Raji (cell line): ENCODE measurements around the gene TTLL11.

ENCODE experiments used
- POLR2A ChIP-seq: IDR thresholded peaks from 2 replicates; pipeline ENCODE4 v1.6.1; 2011; ENCODE audit warnings: low read depth, low read length, control low read depth; ENCODE audit not compliant: insufficient read depth

Gene TTLL11

DNA sequence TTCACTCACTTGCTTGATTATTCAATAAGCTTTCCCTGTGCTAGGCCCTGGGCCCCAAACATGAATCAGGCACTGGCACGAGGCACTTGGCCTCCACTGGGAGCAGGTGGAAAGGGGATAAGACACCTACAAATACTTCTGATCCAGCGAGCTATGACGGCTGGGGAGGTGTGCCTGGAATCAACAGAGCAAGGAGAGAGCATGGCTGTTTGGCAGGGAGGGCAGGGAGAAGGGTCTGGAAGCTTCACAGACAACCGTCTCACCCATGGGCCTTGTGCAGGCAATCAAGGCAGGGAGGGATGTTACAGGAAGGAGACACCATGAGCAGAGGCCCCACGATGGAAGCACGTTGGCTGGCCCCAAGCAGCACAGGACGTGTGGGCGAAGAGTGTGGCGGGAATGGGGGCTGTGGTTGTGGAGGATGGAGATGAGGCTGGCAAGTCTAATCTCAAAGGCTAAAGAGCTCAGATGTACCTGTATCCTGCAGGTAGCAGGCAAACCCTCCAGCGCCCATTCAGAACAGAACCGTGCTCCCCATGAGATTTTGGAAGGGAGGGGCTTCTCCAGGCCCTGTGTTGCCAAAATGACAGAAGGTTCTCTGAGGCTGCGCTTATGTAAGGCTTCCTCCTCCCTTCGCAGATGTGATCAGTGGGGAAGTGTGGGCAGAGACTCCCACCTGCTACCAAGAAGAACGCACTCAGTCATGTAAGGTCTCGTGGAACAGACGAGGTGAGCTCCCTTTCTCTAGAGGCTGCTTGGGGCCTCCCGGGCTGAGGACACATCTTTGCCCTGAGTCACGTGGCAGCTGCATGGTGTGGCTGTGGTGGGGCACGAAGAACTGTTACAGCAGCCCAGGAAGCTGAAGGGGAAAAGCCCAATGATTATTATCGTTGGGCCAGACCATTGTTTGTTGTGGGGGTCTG, 252.0 kb downstream of the TTLL11 start:
- no peak for TF ChIP-seq POLR2A

DNA sequence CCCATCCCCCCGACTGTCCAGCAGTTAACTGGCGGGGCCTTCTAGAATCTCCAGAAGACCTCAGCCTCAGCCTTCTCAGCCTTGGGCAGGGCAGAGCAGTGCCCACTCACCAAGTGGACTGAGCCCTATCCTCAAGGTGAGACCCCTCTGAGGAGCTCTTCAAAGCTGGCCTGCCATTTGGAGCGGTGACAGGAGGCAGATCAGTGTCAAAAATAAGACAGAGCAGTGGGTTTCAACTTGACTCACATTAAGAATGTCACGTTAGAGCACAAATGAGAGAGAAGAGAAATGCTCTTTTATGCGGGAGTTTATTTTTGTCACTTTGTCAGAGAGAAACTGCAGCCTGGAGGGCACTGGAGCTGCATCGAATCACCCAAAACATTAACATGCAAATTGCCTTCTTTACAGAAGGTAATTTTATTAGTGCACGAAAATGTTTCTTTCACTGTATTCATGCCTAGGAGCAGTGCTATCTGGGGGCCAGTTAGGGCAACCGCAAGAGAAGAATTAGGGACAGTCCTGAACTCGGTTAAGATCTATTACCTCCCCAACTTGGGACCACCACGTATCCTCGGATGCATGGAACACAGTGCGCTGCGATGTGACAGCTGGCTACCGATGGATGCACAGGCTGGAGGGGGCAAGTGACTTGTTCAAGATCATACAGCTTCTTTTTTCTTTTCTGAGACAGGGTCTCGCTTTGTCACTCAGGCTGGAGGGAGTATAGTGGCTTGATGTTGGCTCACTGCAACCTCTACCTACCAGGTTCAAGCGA, 253.2 kb downstream of the TTLL11 start:
- TF ChIP-seq POLR2A: no peak

DNA sequence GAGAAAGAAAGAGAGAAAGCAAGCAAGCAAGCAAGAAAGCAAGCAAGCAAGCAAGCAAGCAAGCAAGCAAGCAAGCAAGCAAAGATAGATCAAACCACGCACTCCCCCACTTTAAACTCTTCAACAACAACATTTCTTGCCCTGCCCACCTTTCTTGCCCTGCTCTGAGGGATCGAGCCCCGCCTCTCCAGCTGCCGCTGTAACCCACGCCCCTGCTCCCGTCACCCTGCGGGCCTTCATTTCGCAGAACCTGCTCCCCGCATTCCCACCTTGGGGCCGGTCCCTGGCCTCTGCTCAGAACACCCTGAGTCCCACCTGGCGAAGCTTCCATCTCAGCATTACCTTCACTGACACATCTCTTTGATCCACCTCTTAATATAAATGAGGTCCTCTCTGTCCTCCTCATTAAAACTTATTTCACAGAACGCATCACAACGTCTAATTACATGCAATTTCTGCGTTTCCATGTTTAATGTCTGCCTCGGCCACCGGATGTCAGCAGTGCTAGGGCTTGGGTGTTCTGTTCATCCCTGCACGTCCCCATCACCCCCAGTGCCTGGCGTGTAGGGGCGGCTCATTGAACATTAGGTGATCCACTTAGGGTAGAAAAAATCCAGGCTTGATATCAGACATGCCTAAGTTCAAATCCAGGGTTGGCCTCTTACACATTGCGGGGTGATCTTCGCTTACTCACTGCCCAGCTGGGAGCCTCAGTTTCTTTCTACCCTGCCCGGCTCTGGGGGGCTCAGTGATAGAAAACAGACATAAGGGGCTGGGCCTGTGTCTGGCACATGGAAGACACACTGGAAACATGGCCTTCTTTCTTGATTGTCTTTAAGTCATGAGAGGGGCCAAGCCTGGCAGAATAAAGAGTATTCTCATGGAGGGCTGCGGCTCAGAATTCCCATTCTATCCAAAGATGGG, 254.1 kb downstream of the TTLL11 start:
- TF ChIP-seq POLR2A: no peak

DNA sequence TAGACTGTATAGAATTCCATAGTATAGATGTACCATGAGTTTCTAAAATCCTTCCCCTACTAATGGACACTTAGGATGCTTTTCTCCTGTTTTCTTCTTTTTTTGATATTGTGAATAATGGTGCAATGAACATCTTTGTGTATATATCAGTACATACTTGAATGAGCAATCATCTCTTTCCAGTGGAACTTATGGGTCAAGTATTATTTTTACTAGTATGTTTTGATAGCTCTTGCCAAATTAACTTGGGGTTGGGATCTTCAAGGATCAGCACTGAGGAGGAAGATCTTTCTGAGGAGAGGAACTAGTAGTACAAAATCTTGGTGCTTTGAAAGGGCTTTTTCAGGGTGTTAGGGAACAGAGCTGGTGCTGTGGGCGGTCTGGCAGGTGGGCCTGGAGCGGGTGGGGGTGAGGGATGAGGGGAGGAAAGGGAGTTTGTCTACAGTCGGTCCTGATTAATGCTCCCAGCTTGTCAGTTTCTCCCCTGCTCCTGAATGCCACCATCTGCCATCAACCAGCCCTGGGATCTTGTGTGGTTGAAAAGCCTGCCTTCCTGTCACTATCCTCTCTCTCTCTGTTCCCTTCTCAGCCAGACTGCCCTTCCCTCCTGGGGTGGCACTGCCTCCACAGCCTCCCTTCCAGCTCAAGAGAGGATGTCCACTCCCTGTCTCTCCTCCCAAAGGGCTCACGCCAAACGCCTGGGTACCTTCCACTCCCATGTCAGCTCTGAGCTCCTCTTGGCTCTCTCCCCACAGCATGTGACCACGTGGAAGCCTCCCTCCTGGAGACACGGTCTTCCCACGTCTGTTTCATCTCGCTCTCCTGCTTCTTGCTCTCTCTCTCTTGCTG, 255.8 kb downstream of the TTLL11 start:
- TF ChIP-seq POLR2A: no peak

DNA sequence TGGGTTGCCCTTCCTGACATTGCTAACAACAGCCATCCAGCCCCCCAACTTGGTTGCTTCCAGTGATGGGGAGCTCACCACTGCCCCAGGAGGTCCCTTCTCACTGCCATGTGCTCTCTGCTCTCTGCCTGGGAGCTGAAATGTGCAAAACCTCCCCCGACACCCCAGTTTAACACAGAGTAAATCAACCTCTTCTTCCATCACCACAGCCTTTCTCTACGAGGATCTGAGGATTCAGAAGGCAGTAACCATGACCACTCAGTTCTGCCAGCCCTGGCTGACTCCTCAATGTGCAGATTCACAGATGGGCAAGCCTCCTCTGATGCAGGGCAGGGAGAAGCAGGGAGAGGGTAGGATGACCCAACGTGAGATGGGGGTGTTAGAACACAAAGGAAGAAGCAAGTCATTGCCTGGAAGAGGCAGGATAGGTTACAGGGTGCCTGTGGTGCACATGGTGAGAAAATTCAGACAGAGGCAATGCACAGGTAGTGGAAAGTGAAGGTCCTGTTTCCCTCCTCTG, 256.7 kb downstream of the TTLL11 start:
- no peak for TF ChIP-seq POLR2A

DNA sequence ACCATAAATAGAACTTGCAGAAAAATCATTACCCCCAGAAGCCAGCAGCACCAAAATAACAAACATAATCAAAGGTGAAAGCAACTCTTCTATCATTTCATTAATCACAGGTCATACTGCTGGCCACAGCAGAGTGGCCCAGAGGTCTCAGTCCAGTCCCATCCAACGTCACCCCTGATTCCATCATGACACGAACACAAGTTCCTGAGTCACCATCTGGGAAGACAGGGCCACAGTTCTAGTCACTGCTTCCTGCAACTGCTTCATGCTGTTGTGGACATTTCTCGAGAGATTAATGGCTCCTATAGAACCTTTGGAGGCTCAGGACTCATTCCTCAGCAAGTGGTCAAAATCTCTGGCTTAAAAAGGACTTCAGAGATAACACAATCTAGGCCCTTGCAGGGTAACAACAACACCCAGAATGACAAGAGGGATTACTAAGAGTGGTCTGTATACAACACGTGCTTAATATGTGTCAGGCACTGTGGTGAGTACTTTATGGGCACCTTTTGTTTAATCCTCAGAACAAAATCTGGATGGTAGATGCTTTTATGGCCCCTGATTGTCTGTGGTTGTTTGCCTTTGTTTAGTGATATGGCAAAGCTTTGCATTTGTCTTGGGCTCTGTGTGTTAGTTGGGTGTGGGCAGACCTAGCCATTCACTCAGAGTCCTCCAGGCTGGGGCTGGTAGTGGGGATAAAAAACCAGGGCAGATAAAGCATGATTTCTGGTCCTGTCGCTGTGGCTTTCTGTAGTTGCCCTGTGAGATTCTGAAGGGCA, 257.3 kb downstream of the TTLL11 start:
- TF ChIP-seq POLR2A: no peak

DNA sequence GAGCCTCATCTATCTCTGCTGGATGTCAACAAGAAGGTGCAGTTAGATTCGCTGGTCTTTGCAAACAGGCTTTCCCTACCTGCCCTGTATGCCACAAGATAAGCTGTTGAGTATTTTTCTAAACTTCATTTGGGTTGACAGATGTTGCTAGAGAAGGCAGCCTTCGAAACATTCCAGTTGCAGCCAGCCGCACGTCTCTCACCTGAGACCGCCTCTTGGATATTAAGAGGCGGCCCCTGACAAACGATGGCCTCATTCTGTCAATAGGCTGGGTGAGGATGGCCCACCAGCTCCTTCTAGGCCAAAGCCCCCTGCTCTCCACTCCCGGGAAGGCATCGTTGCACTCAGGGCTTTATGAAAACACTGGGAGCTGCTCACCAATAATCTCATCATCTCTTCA, 260.0 kb downstream of the TTLL11 start:
- no peak for TF ChIP-seq POLR2A

DNA sequence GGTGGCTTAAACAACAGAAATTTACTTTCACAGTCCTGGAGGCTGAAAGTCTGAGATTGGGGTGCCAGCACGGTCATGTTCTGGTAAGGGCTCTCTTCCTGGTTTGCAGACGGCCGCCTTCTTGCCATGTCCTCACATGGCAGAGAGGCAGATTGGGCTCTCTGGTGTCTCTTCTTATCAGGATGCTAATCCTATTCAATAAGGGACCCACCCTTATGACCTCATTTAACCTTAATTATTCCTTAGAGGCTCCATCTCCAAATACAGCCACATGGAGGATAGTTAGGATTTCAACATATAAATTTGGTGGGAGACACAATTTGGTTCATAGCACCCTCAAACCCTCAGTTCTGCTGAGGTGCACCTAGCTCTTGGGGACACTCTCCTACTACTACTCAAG, 261.2 kb downstream of the TTLL11 start:
- TF ChIP-seq POLR2A: no peak

DNA sequence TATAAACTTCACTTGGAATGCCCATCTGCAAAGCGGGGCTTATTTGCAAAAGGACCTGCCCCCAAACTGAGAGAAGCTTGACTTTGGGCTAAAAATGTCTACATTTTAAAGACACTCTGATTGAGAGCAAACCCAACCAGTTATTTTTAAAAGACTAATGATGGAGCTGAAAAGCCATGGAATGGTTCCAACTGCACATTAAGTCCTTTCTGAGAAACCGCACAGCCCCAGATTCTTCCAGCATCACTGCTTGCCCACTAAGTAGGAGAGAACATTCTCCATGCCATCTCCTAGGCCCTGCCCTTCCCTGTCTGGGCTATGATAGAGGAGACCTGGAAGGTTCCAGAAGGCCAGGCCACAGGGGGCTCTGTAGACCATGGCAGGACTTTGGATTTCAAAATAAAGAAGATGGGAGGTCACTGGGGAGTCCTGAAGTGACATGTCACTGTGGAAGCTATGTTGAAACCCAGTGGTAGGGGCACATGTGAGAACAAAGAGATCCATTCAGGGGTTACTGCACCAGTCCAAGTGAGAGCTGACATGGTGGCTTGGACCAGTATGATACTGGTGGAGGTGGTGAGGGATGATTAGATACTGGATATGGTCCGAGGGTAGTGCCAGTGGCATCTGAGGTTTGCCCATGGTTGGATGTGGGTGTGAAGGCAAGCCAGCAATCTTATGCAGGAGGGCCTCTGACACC, 262.5 kb downstream of the TTLL11 start:
- no peak for TF ChIP-seq POLR2A

DNA sequence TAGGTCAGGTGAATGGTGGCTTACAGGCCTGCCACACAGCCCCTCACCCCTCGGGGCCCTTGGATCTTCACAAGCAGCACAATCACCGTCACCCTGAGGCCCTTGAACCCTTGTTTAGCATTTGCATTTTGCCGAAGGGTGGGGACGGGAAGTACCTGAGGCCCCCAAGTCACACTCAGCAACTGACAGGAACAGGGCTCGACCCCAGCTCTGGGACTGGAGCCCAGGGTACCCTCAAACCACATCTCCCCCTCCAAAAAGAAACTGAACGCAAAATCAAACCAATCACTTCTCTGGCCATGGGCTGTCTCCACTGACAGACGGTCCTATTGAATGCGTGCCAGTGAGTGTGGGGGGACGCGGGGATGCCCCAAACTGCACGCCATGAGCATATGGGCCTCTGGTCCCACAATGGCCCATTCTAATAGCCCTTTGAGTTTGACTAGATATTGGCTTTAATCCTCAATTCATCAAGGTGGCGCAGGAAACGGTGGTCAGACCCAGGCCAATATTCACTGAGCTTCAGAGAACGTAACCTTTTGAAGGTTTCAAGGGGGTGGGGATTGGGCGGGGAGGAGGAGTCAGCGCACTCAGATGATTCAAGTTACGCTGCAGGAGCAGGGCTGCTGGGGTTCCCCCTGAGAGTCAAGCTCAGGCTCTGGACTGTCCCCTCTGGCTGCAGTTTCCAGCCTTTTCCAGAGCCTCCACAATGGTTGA, 265.7 kb downstream of the TTLL11 start:
- TF ChIP-seq POLR2A: no peak

DNA sequence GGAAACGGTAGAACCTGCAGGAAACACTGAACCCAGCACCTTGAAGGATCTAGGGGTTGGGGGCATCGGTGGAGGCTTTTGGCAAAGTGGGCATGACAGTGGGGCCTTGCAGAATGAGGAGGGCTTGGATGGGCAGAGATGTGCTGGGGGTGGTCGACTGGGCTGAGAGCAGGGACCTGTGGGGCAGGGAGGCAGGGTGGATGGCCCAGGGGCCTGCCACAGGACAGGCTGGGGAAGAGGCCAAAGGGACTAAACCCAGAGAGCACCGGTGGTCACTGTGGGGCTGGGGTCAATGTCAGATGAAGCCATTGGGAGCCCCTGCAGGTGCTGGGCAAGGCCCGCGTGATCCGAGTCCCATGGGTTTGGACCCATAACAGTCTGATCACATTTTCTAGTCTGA, 266.4 kb downstream of the TTLL11 start:
- no peak for TF ChIP-seq POLR2A
